NCI-H345 (cell line): ENCODE data around the gene DEFB108B.
"Not testable (repeated sequence)": the region's sequence is repeated elsewhere in the genome, so short reads cannot be mapped to it uniquely, and the experiment has no call there.

Experiments
- DNase-seq: peaks from one replicate; lab custom pipeline; 2025; lab: John Stamatoyannopoulos, UW

Gene DEFB108B

DNA sequence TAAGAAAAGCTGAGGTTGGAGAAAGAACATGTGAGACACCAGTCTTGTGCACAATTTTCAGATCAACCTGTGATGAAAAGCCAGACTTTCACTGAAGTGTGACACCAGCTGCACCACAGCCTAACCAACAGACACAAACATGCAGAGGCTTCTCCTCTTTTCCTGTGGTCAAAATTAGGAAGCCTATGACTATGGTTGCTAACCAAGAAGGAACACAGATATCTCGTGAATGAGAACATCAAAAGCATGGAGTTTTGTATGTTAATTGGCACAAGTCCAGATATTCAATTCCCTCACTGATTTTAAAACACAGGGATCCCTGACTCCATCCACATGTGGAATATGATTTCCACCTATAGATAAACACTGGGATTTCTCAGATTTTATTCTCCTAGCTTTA lies 11.5 kb upstream of the DEFB108B start:
- DNase-seq = not testable (repeated sequence)

DNA sequence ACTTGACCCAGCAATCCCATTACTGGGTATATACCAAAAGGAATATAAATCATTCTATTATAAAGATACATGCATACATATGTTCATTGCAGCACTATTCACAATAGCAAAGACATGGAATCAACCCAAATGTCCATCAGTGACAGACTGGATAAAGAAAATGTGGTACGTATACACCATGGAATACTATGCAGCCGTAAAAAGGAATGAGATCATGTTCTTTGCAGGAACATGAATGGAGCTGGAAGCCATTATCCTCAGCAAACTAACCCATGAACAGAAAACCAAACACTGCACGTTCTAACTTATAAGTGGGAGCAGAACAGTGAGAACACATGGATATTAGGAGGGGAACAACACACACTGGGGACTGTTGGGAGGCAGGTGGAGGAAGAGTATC lies 3.8 kb upstream of the DEFB108B start:
- not testable (repeated sequence) for DNase-seq

DNA sequence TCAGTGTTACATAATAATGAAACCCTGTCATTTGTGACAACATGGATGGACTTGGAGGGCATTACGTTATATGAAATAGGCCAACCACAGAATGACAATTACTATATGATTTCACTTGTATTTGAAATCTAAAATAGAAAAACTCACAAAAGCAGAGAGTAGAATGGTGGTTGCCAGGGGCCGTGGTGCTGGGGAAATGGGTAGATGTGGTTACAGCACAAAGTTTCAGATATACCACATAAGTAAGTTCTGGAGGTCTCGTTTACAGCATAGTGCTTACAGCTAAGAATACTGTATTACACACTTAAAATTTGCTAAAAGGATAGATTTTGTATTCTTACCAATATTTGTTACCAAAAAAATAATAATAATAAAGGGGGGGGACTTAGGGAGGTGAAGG lies 3.3 kb upstream of the DEFB108B start:
- not testable (repeated sequence) for DNase-seq

DNA sequence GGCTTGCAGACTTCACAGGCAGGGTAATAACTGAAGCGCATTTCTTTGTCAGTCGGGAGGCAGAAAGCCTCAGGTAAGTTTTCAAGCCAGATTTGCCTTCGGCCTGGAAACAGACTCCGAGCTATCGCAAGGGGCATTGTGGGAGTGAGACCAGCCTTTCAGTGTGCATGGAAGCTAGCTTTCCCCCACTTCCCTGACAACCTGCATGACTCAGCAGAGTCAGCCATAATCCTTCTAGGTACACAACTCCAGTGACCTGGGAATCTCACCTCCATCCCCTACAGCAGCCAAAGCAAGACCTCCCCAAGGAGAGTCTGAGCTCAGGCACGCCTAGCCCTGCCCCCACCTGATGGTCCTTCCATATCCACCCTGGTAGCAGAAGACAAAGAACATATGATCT lies 9.7 kb downstream of the DEFB108B start:
- not testable (repeated sequence) for DNase-seq

DNA sequence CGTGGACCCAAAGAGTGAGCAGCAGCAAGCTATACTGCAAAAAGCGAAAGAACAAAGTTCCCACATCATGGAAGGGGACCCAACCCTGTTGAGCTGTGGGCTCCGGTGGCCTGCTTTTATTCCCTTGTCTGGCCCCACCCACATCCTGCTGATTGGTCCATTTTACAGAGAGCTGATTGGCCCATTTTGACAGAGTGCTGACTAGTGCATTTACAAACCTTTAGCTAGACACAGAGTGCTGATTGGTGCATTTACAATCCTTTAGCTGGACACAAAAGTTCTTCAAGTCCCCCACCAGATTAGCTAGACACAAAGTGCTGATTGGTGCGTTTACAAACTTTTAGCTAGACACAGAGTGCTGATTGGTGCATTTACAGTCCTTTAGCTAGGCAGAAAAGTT lies 10.4 kb downstream of the DEFB108B start:
- DNase-seq = not testable (repeated sequence)

DNA sequence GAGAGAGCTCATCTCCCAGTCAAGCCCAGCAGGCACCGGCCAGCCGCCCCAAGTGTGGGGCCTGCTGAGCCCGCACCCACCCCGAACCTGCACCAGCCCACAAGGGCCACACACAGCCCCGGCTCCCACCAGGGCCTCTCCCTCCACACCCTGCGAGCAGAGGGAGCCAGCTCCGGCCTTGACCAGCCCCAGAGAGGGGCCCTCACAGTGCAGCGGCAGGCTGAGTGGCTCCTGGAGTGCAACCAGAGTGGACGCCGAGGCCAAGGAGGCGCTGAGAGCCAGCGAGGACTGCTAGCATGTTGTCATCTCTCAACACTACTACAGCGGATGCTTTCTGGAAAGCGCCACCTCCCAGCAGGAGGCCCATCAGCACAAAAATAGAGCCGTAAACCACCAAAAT lies 10.9 kb downstream of the DEFB108B start:
- DNase-seq = no peak

DNA sequence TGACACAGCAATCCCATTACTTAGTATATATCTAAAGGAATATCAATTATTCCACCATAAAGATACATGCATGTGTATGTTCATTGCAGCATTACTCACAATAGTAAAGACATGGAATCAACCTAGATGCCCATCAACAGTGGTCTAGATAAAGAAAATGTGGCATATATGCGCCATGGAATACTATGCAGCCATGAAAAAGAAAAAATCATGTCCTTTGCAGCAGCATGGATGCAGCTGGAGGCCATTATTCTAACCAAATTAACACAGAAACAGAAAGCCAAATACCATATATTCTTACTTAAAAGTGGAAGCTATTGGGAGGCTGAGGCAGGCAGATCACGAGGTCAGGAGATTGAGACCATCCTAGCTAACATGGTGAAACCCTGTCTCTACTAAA lies 20.9 kb downstream of the DEFB108B start:
- not testable (repeated sequence) for DNase-seq

DNA sequence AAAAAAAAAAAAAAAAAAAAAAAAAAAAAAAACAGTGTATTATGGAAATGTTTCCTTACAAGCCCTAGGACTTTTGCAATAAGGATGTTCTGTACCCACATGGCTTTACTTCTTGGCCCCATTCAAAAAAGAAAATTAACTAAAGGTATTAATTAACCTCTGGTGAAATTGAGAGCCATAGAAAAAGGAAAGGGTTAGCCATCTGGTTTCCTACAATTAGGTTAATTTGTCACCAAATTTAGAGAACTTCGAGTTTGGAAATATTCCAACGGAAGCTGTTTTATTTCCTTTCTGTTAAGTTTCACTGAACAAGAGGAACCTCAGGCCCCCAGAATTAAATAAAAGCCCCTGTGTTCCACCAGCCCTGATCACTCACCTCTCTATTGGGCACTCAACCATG lies 22.9 kb downstream of the DEFB108B start:
- not testable (repeated sequence) for DNase-seq

DNA sequence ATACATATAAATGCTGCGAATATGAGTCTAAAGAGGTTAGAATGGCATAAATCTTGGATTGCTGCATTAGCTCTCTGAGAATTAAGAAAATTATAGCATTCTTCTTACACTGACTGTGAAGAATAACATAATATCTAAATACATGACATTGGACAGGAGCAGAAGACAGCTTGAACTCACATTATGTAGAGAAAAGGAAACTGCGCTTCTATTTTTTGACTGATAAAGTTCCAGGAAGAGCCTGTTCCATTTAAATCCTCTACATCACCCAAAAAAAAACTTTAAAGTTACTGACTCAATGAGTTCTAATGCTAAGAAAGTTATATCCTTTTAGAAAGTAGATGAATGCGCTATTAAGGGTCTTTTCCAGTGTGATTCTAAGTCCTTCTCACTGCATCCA lies 27.8 kb downstream of the DEFB108B start:
- DNase-seq = not testable (repeated sequence)

DNA sequence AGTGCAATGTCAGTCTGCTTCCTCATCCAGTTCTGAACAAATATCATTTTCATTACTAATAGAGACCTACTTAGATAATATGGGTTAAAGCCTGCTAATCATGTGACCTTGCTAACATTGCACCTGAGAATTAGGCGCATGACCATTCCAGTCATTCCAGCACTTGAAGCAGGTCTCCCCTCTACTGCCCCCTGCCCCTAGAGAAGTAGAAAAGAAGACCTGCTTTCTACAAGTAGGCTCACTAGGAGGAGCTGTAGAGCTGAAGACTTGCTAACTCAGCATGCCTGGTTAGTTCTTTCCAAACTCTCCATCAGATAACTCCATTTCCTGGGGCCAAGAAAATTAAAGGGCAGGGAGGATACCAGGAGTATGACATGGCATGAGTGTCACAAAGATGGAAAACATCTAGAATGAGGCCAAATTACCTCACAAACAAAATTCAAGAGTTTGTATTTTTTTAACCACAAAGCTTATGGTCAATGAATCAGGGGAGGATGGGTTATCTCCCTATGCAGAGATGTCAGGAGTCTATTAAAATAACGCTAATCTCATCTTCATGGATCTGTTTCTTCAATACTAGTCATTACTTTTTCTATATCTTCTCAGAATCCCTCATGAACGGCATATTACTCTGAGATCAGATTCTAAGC lies 31.1 kb downstream of the DEFB108B start:
- peak; percentile 15 for DNase-seq

DNA sequence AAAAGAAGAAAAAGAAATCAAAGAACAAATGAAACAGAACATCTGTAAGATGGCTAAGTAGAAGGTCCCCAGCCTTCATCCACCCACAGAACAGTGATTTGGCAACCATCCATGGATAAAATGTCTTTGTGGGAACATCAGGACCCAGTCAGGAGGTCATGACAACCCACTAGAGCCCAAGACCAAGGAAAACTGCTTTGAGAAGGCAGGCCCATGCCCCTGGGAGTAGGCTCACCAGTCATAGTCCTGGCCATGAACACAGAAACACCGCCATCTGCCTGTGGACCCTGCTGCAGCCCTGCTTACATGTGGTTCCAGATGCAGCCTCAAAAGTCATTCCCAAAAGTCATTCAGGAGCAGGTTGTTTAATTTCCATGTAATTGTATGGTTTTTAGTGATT lies 34.2 kb downstream of the DEFB108B start:
- not testable (repeated sequence) for DNase-seq

DNA sequence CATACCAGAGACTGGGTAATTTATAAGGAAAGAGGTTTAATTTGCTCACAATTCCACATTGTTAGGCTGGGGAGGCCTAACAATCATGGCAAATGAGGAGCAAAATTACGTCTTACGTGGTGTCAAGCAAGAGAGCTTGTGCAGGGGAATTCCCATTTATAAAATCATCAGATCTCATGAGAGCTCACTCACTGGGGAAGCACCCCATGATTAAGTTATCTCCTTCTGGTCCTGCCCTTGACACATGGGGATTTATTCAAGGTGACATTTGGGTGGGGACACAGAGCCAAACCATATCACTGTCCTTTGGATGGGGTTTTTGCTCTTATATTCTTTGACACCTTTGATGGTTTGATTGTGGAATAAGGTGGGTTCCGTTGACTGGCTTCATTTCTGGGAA lies 36.9 kb downstream of the DEFB108B start:
- not testable (repeated sequence) for DNase-seq

DNA sequence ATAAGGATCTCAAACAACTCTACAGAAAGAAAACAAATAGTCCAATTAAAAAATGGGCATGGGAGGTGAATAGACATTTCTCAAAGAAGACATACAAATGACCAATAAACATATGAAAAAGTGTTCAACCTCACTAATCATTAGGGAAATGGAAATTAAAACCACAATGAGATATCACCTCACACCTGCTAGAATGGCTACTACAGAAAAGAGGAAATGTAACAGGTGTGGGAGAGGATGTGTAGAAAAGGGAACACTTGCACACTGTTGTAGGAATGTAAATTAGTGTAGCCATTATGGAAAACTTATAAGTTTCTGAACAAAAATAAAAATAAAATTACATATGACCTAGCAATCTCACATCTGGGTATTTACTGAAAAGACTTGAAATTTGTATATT lies 37.7 kb downstream of the DEFB108B start:
- DNase-seq = not testable (repeated sequence)

DNA sequence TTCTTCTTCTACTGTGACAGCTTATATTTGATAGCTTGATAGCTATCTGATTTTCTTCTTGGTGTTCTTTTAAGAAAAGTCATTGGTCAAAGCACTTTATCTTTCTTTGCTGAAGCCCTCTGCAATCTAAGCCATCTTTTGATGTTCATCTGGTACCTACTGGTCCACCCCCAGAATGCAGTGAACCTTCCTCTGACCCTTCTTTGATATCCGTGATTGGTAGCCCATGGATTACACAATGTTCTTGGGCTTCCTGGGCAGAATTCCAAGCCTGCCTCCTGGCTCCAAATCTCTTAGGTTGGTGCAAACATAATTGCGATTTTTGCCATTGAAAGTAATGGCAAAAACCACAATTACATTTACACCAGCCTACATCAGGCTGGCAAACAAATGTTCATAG lies 43.3 kb downstream of the DEFB108B start:
- DNase-seq = not testable (repeated sequence)

DNA sequence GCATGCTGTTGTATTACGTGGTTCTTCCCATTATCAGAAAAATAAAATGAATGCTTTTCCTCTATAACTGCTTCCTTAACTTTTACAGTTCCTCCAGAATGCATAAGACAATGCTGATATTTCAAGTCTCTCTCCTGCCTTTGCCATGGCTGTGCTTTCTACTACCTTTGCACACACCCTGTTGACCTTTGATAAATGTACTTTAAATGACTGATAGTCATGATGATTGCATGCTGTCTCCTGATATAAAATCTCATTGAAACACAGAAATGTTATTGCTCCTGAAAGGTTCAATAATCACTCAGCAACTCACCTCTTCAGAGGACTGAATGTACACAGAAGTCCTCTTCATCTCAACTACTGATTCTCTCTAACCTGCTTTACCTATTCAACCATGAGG lies 45.1 kb downstream of the DEFB108B start, which contains the start of gene DEFB131B:
Gene DEFB131B (plus strand): TSS at position 395 of the 400 bp plus-strand sequence. CDS start 0 bp downstream, at position 395.
- DNase-seq = not testable (repeated sequence)

DNA sequence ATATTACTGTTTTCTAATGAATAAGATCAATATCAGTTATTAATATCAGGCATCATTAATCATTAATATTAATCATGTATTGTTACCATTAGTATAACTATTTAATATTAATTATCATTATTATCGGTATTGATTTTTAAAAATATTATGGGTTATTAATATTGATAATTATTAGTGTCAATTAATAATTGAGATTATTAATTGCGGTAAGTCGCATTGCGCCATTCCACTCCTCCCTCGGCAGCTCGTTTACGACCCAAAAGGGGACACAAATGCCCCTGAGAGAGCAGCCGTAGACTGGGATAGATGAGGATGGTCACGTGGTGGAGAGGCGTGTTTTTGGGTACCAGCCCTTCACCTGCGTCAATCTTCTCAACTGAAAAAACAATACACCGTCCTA lies 52.8 kb downstream of the DEFB108B start:
- not testable (repeated sequence) for DNase-seq
